SIG-M5 treated with dmso at 0.1 percent for 504 hours (cell line): ENCODE measurements around the gene BARX1.

ENCODE experiments used
- DNase-seq: peaks from one replicate; lab custom pipeline; 2025; ENCODE audit not compliant: unreplicated experiment; lab: John Stamatoyannopoulos, UW

Gene BARX1

GRCh38 chr9:93902780-93903655 lies 52.1 kb downstream of the BARX1 start:
- DNase-seq = no peak

- no peak for DNase-seq
These were observed 52.9 kb downstream of the BARX1 start for GRCh38 chr9:93902051-93902779.
